HUES48 (cell line): Measurements from ENCODE around the gene SDK1.

Experiments
- H3K27ac ChIP-seq: one replicate; pipeline ENCODE4 v1.7.0; 2013; ENCODE audit warnings: low read depth, low read length, inconsistent platforms
- H3K27me3 ChIP-seq: 2 replicates; pipeline ENCODE4 v1.6.1; 2013; ENCODE audit warnings: mild to moderate bottlenecking, low read length; ENCODE audit not compliant: control insufficient read depth, insufficient read depth
- H3K36me3 ChIP-seq: 2 replicates; pipeline ENCODE4 v1.6.1; 2013; ENCODE audit warnings: low read length; ENCODE audit not compliant: control insufficient read depth, insufficient read depth
- H3K4me1 ChIP-seq: 2 replicates; pipeline ENCODE4 v1.6.1; 2013; ENCODE audit warnings: mild to moderate bottlenecking, low read length; ENCODE audit not compliant: control insufficient read depth, insufficient read depth
- H3K4me3 ChIP-seq: 2 replicates; pipeline ENCODE4 v1.5.1; 2013; ENCODE audit warnings: mild to moderate bottlenecking, low read depth, low read length
- H3K9ac ChIP-seq: 2 replicates; pipeline ENCODE4 v1.6.1; 2013; ENCODE audit warnings: mild to moderate bottlenecking, low read depth, low read length, moderate library complexity
- H3K9me3 ChIP-seq: 2 replicates; pipeline ENCODE4 v1.6.1; 2013; ENCODE audit warnings: low read length; ENCODE audit not compliant: control insufficient read depth, insufficient read depth

SDK1 gene

DNA sequence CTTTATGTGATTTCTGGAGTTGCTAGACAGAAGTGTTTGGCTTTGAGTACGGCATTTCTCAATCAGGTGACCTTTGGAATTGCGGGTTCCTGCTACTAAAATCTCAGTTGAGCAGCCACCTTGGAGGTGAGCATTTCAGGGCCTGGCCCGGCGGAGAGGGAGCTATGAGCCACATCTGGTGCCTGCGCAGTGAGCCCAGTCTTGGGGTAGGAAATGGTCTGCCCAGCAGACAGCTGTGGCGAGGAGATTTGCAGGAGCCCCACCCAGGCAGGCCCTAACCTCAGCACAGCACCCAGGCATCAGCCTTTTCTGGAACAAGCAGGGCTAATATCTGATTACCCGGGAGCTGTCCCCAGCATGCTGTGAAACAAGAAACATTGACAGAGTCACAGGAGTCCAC, 833.2 kb downstream of the SDK1 start:
- no peak overlapping the region for H3K9ac ChIP-seq
- H3K27ac ChIP-seq: no peak overlapping the region
- no peak overlapping the region for H3K4me3 ChIP-seq
- no peaks in the 10 kb centered on the region for H3K27me3 ChIP-seq
- H3K4me1 ChIP-seq: peaks cover 22% of the 10 kb centered on the region
- no peaks in the 10 kb centered on the region for H3K9me3 ChIP-seq
- H3K36me3 ChIP-seq: no peaks in the 10 kb centered on the region

DNA sequence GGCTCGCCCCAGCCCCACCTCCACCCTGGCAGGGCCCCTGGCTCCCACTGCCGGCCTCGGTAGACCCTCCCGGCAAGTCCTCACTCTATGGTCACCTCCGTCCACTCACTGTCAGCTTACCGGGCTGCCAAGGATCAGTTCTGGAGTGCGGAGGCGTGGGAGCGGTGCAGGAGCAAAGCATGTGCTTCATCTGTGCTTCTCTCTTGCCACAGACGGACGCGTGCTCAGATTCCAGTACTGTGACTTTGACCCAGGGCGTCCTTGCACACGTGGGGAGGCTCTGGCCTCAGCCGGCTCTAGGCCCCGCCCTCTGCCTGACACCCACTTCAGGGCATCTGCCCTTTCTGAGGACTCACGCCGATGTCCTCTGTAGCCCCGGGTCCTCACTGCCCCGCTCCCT, 833.6 kb downstream of the SDK1 start:
- H3K9ac ChIP-seq: no peak overlapping the region
- H3K27ac ChIP-seq: no peak overlapping the region
- H3K9me3 ChIP-seq: no peaks in the 10 kb centered on the region
- peaks cover 22% of the 10 kb centered on the region for H3K4me1 ChIP-seq
- no peak overlapping the region for H3K4me3 ChIP-seq
- no peaks in the 10 kb centered on the region for H3K27me3 ChIP-seq
- no peaks in the 10 kb centered on the region for H3K36me3 ChIP-seq

DNA sequence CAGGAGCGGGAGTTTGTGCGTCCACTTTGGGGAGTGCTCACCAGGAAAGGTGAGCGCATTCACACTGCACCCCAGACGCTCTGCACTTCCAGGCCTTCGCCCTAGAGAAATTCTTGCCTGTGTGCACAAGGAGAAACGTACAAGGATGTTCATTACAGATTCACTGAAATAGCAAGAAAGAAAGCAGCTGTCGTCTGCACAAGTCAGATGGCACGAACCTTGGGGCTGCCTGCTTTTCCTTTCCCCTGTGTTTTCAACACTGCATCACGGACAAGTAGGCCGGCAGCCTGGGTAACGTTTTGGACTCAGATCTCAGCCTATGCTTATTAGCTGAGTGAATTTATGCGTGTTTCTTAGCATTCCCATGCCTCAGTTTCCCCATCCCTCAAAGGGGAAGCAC, 834.2 kb downstream of the SDK1 start:
- Histone ChIP-seq H3K36me3 (no peaks in the 10 kb centered on the region), H3K27ac (no peak overlapping the region), H3K4me1 (peaks cover 22% of the 10 kb centered on the region), H3K4me3 (no peak overlapping the region), H3K27me3 (no peaks in the 10 kb centered on the region), H3K9me3 (no peaks in the 10 kb centered on the region), H3K9ac (no peak overlapping the region)

DNA sequence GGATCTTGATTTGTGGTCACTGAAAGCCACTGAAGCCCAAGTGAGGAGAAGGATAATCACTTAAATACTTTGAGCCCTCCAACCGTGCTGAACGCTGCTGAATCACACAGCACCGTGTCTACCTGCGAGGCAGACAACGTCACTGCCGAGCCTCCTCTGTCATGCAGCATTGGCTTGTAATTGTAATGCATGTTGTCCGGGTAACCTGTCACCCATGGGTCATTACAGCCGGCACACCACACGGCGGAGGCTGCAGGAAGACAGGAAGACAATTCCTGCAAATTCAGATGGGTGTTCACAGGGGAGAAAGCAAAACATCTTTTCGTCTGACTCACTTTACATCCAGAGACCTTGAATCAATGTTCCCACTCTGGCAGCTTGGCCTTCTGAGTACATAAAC, 835.0 kb downstream of the SDK1 start:
- Histone ChIP-seq H3K9me3 (no peaks in the 10 kb centered on the region), H3K27me3 (no peaks in the 10 kb centered on the region), H3K27ac (peak overlapping the region; percentile 10), H3K36me3 (no peaks in the 10 kb centered on the region), H3K4me1 (peaks cover 16% of the 10 kb centered on the region), H3K4me3 (no peak overlapping the region), H3K9ac (no peak overlapping the region)

DNA sequence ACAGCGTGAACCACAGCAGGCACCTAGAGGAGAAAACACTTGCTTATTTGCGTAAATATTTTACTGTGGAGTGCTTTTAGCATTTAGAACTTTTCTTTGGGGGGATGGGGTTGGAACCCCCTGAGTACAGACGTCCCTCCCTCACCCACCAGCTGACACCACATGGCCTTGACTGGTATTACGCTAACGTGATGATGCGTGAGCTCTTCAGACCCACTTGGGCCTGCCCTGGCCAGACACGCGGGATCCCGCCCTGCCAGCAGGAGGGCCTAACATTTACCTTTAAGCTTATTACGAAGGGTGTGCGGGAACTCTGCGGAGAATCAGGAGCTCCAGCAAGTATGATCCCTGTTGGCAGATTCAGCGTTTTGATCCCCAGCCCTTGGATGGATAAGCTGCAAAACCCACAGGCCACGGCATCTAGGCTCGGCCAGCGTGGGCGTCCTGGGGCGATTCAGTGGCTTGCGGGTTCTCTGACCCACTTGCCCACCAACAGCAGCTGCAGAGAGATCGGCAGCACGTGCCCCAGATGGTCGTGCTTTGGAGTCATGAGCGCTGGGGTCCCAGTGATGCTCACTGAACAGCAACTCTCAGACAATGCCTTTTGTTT, 835.6 kb downstream of the SDK1 start:
- H3K4me1 ChIP-seq: peaks cover 11% of the 10 kb centered on the region
- no peaks in the 10 kb centered on the region for H3K27me3 ChIP-seq
- H3K4me3 ChIP-seq: no peak overlapping the region
- H3K36me3 ChIP-seq: no peaks in the 10 kb centered on the region
- peak overlapping the region; percentile 10 for H3K27ac ChIP-seq
- no peaks in the 10 kb centered on the region for H3K9me3 ChIP-seq
- H3K9ac ChIP-seq: no peak overlapping the region

DNA sequence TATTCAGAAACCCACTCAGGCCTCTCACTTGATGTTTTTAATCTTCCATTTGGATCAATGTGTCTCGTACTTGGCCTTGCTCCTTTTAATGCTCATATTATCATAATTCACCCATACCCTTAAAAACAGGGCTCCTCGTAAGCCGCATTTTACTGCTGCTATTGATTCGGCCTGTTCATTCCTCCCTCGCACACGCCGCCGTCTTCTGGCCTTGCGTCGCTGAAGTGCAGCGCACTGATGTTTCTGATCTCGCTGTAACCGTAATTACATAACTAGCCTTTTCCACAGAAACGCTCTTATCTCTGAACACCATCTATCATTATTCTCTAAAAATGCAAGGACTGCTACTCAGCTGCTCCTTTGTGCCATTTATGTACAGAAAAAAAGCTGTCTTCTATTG, 836.5 kb downstream of the SDK1 start:
- H3K9ac ChIP-seq: no peak overlapping the region
- H3K4me1 ChIP-seq: peaks cover 9% of the 10 kb centered on the region
- no peaks in the 10 kb centered on the region for H3K9me3 ChIP-seq
- H3K4me3 ChIP-seq: no peak overlapping the region
- H3K27ac ChIP-seq: no peak overlapping the region
- H3K36me3 ChIP-seq: no peaks in the 10 kb centered on the region
- no peaks in the 10 kb centered on the region for H3K27me3 ChIP-seq

DNA sequence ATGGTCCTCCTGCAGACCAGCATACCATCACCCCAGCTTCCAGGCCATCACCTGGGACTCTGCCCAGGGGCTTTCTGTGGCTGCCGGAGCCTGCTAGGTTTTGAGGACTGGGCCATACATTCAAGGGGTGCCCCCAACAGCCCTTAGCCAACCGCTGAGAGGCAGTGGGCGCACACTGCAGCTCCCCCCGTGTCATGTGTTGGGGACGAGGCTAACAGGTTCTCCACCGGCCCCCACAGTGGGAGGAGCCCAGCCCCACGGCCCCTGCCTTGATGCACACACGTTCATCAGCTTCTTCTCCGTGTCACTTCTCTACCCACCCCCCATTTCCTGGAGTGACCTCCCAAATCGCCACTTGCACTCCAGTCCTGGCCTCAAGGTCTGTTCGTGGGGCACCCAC, 837.8 kb downstream of the SDK1 start:
- no peak overlapping the region for H3K9ac ChIP-seq
- H3K4me1 ChIP-seq: peaks cover 9% of the 10 kb centered on the region
- no peaks in the 10 kb centered on the region for H3K9me3 ChIP-seq
- H3K36me3 ChIP-seq: no peaks in the 10 kb centered on the region
- no peaks in the 10 kb centered on the region for H3K27me3 ChIP-seq
- no peak overlapping the region for H3K27ac ChIP-seq
- H3K4me3 ChIP-seq: no peak overlapping the region

DNA sequence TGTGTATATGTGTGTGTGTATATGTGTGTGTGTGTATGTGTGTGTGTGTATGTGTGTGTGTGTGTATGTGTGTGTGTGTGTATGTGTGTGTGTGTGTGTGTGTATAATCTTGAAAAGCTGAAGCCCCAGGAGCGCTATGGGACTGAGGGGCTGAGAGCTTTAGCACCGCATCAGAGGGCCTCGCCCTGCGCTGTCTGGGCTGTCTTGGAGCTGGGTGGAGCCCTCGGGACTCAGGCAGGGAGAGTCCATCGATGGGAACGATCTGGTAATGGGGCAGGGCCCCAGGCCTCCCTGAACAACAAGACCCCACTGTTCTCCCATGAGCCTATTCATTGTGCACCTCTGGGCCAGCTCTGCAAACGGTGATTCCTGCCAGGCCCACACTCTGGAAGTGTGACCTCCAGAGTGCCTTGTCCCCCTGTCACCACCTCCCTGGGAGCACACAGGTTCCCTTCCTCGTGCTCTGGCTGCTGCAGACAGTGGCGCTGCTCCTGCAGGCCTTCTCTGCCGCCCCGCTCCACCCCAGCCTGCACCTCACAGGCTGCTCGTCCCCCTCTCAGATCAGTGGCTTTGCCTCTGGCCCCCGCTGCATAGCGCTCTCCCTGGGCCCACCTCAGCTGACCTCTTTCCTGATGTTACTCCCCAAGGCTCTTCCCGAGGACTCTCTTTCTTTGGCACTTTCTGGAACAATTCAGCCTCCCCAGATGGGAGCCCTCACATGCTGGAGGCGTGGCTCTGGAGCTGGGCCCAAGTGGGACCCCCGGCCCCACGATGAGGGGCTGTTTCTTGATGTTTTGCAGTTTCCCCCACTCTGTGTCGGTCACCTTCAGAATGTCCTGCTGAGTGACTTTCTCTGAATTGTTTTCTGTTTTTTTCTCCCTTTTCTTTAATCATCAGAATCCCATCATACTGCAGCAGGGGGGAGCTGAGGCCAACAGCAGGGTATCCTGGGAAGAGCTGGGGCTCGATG, 838.9 kb downstream of the SDK1 start:
- Histone ChIP-seq H3K27me3 (no peaks in the 10 kb centered on the region), H3K9me3 (no peaks in the 10 kb centered on the region), H3K4me1 (peaks cover 17% of the 10 kb centered on the region), H3K9ac (no peak overlapping the region), H3K27ac (no peak overlapping the region), H3K4me3 (no peak overlapping the region), H3K36me3 (no peaks in the 10 kb centered on the region)

DNA sequence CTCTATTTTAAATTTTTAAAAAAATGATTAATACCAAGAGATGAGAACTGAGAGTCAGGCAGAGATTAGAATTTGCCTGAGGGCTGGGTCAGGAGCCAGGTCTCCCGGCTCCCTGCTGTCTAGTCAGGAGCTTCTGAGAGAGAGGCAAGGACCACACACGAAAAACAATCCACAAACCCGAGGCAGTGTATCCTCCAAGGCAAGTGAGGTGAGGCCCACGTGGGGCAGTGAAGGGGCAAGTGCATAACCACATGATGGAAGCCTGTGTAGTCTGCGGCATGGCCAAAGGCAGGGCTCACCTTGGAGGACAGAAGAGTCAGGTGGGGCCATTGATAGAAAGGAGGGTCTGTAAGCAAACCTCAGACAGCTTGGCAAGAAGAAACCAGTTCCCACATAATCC, 839.9 kb downstream of the SDK1 start:
- no peak overlapping the region for H3K9ac ChIP-seq
- no peaks in the 10 kb centered on the region for H3K27me3 ChIP-seq
- H3K27ac ChIP-seq: no peak overlapping the region
- H3K4me3 ChIP-seq: no peak overlapping the region
- no peaks in the 10 kb centered on the region for H3K36me3 ChIP-seq
- no peaks in the 10 kb centered on the region for H3K9me3 ChIP-seq
- H3K4me1 ChIP-seq: peaks cover 12% of the 10 kb centered on the region; the same call in 1 of the 2 replicates

DNA sequence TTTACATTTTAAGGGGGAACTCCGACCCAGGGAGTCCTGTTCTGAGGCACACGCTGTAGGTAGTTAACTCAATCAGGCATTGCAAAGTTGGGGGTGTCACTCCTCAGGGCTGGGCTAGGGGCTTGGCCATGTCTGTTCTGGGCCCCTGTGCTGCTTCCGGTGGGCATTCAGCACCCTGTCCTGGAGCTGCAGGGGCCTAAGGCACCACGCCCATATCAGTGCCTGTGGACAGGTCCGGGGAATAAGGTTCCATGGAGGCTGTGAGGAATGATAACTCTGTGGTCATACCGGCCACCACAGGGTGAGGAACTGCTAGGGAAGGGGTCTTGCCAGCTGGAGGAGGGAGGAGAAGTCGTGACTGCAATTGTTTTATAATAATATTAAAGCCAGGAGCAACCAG, 842.0 kb downstream of the SDK1 start:
- Histone ChIP-seq H3K4me1 (peaks cover 11% of the 10 kb centered on the region; the same call in 1 of the 2 replicates), H3K9me3 (no peaks in the 10 kb centered on the region), H3K27ac (no peak overlapping the region), H3K27me3 (no peaks in the 10 kb centered on the region), H3K36me3 (no peaks in the 10 kb centered on the region), H3K9ac (no peak overlapping the region), H3K4me3 (no peak overlapping the region)

DNA sequence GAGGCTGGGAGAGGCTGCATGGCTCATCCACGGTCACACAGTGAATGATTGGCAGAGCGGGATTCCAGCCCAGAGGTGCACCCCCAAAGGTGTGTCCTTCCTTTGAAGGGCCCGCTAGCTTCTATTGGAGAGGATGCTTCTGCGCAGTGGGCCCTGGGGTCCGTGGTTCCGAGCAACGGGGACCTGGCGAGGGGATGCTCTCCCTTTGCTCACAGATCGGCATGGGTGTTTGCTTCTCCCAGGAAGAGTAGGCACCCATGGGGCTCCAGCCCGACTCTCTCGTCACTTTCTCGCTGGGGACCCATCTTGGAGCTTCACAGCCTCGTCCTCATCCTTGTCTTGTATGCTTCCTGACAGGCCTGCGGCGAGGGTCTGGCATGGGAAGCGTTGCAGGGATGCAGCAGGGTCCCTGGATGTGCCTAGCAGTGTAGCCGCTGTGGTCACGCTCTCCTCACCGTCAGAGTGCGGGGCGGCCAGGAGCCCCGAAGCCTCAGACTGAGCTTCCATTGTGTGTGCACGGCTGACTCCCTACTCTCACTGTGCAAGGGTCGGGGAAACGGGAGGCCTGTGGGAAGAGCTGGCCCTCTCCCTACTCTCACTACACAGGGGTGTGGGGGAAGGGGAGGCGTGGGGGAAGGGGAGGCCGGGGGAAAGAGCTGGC, 842.6 kb downstream of the SDK1 start:
- H3K27ac ChIP-seq: no peak overlapping the region
- H3K9ac ChIP-seq: no peak overlapping the region
- no peaks in the 10 kb centered on the region for H3K9me3 ChIP-seq
- no peak overlapping the region for H3K4me3 ChIP-seq
- H3K36me3 ChIP-seq: no peaks in the 10 kb centered on the region
- H3K27me3 ChIP-seq: no peaks in the 10 kb centered on the region
- H3K4me1 ChIP-seq: peaks cover 11% of the 10 kb centered on the region; the same call in 1 of the 2 replicates
